T-helper 1 cell (primary cell): Measurements from ENCODE around the gene TMEM198.
A peak's percentile ranks its signal among the peaks of the same experiment; 100 is the strongest.

Experiments used
- DNase-seq, 5 donors: peaks; one replicate each; pipeline ENCODE4 v3.0.0-alpha.2; 2012 to 2020
- total RNA-seq, 4 donors: gene quantifications; one replicate each; lab custom pipeline; 2026; lab: John Stamatoyannopoulos, UW

Gene TMEM198, protein sequence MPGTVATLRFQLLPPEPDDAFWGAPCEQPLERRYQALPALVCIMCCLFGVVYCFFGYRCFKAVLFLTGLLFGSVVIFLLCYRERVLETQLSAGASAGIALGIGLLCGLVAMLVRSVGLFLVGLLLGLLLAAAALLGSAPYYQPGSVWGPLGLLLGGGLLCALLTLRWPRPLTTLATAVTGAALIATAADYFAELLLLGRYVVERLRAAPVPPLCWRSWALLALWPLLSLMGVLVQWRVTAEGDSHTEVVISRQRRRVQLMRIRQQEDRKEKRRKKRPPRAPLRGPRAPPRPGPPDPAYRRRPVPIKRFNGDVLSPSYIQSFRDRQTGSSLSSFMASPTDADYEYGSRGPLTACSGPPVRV
- total RNA-seq, result 0 to 0.77 (median 0.33) reads per million in 4 donors

DNA sequence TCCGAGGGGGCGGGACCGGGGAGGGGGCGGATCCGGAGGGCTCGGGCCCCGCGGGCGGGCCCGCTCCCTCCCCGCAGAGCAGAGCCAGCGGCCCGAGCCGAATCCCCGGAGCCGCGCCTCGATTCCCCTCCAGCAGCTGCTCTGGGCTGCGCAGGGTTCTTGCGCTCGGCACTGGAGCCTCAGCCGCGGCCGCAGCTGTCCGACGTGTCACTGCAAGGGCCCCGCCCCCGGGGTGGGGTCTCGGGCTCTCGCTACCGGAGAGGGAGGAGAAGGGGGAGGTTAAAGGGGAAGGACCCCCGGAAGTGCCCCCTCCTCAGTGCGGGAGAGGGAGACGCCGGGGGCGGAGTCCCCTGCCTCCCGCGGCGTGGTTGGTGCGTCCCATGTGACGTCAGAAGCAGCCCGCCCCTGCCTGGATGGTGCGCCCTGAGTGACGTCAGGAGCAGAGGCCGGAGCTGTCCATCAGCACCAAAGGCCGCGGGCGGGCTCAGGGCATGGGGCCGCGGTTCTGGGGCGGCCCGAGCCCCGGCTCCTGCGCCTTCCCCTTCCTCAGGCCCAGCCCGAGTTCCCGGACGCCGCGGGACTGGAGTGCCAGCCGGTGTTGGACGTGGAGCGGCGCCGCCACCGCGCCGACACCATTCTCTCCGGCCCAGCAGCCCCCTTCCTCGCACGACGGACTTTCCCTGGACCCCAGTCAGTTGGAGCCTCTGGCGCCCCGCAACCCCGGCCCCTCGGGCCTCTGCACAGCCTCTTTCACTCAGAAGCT lies at the start of gene TMEM198, which contains the start of gene CHPF:
Gene TMEM198, plus strand, starts transcription at position 433 of the 763 bp plus-strand sequence. CDS start 700 bp downstream, outside the sequence.
Gene CHPF, minus strand, starts transcription at position 214 of the 763 bp plus-strand sequence. CDS start 271 bp downstream, outside the sequence.
- DNase-seq, result peak; percentile 84 to 95 (median 89)

DNA sequence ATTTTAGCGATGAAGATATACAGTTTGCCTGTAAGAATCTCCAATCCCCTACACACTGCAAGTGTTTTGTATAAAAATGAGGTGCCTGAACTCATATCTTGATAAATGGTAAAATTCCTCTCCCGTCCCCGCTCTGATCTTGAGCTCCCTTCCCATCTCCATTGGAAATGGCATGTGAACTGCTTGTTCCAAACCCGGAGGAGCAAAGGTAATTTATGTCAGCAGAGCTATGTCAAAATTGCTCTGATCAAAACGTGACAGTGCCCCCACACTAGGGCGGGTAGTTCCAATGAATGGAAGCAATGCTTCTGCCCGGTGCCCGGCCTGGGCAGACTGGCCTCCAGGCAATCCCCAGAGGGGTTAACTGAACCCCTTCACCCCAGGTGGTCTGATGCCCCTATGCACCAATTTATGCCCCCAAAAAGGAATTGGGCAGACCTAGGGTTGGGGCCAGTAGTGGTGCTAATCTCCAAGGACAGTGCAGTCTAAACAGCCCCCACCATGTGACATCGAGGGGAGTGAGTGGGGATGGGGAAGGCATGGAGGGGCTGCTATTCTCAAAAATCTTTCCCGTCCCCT lies 48.8 kb upstream of the TMEM198 start:
- DNase-seq, result no peak

DNA sequence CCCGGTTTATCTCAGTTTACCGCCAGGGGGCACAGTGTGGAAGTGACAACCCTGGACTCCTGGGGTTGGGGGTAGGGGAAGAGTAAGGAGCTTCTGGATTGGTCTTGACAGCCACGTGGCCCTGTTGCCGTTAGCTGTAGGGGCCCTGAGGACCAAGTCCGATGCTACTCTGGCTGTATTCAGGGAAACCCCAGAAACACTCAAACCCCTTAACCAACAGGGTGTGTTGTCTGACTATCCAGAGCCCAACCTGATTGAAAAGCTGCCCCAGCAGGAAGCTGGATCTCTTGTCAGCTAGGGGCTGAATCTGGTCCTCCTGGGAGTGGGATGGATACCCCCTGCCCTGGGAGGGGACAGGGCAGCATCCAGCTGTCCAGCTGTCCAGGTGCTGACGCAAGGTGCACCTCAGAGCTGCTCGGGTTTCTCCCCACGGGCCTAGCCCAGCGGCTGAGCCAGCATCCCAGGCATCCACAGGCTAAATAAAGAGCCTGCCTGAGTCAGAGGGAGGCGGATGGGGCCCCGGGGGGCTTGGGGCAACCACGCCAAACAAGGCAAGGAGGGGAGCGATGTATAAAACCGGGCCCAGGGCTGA lies 48.2 kb upstream of the TMEM198 start:
- peak in 3 of 5 donors; percentile 20 to 53 (median 44) for DNase-seq

DNA sequence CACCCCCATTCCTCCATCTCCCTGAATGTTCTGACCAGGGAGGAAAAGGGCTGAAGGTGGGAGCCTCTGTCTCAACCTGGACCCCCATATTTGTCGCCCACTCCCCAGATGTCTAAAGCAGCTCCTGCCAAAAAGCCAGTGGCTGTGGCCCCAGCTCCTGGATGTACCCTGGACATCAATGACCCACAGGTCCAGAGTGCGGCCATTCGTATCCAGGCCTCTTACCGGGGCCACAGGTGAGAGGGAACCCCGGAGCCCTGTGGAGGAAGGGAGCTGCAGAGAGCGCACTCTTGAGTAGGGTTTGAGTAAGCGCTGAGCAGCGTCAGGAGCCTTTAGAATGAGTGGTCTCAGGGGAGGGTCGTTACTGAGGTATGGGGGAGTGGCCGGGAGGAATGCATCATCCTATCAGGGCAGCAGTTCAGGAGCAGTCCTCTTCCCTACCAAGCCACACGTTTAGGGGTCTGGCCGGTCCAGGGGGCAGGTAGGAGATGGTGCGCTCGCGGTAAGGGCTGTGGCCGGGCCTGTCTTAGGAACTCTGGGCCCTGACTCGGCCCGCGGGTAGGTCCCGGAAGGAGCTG lies 47.5 kb upstream of the TMEM198 start:
- DNase-seq, result no peak

DNA sequence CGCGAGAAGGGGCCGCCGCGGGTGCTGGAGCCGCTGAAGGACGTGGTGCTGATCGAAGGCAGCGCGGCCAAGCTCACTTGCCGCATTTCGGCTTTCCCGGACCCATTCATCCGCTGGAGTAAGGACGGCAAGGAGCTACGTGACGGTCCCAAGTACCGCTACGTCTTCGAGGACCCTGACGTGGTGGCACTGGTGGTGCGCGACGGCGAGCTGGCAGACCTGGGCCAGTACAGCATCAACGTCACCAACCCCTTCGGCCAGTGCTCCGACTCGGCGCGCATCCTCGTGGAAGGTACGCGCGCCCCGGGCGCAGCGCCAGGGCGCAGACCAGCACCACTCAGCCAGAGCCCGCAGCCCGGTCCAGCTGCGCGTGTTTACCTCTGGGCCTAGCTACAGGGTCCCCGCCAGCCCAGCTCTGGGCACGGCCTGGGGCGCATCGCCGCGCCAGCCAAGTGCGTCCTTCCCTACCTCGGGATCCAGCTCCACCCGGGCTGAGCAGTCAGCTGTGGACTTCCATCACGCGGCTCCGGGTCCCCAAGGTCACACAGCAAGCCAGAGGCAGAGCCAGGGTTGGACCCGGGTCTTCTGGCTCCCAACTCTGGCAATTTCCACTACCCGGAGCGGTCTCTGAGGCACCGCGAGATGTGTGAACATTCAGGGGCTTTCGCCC lies 46.9 kb upstream of the TMEM198 start:
- DNase-seq, result peak in 1 of 5 donors; percentile 9

DNA sequence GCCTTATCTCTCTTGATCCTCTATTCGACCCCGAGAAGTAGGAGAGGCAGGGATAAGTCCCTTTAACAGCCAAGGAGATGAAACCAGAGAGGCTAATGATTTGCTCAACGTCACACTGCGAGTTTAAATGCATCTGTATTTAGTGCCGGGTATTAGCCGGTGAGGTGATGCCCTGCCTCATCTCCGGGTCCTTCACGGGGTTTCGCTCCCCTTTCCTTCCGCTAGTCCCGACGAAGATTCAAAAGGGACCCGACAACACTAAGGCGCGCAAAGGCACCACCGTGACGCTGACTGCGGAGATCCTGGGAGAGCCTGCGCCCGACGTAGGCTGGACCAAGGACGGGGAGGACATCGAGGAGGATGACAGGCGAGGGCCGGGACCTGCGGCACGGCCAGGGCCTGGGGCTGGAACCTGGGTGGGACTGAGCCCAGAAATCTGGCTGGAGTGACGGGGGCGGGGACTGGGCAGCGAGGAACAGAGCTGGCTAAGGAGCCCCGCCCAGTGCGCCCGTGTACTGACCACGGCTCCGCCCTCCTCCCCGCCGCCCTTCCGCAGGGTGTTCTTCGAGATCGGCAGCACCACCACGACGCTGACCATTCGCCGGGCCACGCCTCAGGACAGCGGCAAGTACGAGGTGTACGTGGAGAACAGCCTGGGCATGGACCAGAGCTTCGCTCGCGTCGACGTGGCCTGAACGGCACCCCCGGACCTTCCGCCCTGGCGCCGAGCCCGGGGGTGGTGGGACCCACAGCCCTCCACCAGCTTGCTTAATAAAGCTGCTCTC lies 46.1 kb upstream of the TMEM198 start:
- DNase-seq, result peak in 3 of 5 donors; percentile 22 to 35 (median 30)

DNA sequence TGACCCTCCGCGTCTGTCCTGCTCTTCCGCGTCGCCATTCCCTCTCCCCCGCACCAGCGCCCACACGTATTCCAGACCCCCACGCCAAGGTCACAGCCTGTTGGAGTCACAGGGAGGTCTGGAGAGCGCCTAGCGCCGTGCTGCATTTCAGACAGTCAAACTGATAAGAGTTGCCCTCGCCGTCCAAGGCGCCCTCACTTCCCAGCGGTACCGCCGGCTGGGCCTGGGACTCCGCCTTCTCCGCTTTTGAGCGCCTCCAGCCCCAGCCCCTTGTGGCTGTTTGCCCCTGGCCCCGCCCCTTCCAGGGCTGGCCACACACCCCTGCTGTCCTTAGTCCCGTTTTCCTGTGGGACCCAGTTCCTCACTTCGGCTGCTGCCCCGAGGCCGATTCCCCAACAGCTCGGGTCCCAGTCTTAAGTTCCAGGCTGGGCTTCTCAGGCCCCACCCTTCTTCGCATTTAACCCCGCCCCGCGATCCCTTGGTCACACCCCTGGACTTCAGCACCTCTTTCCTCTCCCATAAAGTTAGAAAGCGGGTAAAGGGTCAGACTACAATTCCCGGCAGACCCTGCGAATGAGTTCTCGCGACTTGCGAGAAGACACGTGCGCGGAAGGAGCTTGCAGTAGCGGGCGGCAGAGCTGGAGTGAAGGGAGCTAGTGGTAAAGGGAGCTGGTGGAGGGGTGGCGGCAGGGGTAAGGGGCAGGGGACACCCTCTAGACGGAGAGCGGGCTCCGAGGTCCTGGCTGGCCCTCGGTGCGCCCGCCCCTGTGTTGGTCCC lies 45.4 kb upstream of the TMEM198 start, which contains the start of gene GMPPA:
Gene GMPPA, plus strand, starts transcription at position 612 of the 778 bp plus-strand sequence. CDS start 1,085 bp downstream, outside the sequence.
- peak; percentile 79 to 97 (median 86) for DNase-seq

DNA sequence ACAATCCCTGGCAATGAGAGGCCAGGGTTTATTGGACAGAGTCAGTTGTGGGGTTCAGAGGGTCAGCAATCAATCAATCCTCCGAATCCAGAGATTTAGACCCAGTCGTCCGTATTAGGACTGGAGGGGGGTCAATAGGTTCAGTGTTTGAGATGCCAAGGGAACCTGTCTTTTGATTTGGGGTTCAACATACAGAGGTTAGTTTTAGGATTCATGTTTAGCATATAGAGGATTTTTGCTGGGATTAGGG lies 44.8 kb upstream of the TMEM198 start:
- no peak for DNase-seq

DNA sequence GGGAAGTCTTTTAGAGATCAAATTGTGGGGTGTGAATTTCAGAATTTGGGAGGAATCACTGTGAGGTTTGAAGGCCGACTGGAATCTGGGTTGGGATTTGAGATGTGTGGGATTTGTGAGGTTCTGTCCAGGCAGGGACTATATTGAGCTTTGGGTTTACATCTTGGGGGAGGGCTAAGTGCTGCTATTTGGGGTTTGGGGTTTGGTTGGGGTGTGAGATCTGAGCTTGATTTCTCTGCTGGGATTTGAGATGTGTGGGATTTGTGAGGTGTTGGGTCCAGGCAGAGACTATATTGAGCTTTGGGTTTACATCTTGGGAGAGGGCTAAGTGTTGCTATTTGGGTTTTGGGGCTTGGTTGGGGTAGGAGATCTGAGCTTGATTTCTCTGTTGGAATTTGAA lies 44.3 kb upstream of the TMEM198 start:
- no peak for DNase-seq

DNA sequence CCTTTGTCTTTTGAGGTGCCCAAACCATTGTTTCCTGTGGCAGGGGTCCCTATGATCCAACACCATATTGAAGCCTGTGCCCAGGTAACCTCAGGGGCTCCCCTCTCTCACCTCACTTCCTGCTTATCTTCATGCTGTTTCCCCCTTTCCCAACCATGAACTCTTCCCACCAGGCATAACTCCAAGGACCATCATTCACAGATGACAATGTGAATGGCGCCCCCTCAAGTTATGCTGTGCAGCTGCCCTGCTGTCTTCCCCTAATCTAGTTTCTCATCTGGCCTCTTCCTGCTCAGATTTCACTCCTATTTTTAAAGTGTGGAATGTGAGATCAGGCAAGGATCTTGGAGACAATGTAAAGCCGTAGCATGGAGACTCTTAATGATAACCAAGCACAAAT lies 43.7 kb upstream of the TMEM198 start:
- DNase-seq, result no peak

DNA sequence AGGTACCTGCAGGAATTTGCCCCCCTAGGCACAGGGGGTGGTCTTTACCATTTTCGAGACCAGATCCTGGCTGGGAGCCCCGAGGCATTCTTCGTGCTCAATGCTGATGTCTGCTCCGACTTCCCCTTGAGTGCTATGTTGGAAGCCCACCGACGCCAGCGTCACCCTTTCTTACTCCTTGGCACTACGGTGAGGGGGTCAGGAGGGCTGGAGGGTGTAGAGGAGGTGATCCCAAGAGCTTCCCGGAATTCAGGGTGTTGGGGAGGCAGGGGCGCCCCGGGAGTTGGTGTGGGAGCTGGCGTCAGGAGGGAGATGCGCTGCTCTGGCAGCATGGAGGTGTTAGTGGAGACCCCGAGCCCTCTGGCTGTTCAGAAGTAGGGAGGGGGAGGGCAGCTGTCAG lies 42.0 kb upstream of the TMEM198 start:
- DNase-seq, result no peak

DNA sequence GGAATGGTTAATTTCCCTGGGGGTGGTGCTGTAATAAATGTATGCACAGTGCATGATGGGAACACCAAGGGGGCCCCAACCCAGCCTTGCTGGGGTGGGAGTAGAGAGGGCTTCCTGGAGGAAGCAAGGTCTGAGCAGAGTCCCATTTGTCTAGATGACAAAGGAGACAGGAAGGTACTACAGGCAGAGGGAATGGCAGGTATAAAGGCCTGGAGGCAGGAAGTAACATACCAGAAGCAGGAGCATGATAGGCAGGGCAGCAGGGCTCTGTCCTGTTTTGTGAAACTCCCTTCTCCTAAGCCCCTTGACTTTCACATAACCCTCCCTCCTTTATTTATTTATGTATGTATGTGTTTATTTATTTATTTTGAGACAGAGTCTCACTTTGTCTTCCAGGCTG lies 41.2 kb upstream of the TMEM198 start:
- no peak for DNase-seq

DNA sequence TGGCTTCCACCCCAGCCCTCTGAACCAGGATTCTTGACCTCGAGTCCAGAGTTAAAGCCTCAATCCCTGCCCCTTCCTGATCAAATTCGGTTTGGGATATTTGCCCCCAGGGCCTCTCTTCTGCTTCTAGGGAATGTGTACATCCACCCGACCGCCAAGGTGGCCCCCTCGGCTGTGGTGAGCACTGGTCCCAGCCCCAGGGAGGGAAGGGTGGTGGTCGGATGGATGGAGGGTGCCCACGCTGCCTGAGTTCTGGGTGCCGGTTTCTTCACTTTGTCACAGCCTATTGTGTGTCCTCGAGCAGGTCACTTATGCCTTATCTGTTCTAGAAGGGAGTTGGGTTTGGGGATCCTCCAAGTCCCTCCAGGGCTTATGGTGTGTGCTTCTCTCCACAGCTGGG lies 38.2 kb upstream of the TMEM198 start:
- DNase-seq, result no peak

DNA sequence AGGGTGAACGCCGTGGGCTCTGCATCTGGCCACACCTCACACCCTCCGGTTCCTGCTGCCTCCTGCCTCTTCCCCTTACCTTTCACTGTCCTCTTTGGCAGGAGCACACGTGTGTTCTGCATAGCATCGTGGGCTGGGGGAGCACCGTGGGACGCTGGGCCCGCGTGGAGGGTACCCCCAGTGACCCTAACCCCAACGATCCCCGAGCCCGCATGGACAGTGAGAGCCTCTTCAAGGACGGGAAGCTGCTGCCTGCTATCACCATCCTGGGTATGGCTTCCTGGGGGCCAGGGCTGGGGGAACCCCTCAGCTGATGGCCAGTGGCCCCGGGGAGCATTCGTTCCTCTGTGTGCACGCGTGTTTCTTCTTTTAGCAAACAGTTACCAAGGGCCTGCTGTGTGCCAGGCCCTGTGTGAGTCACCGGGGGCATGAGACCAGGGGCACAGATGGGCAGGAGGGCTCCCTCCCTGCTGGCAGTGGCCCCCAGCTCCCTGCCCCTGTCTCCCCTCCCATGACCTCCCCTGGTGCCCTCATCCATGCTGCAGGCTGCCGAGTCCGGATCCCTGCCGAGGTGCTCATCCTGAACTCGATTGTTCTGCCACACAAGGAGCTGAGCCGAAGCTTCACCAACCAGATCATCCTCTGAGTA lies 37.6 kb upstream of the TMEM198 start:
- DNase-seq, result no peak

DNA sequence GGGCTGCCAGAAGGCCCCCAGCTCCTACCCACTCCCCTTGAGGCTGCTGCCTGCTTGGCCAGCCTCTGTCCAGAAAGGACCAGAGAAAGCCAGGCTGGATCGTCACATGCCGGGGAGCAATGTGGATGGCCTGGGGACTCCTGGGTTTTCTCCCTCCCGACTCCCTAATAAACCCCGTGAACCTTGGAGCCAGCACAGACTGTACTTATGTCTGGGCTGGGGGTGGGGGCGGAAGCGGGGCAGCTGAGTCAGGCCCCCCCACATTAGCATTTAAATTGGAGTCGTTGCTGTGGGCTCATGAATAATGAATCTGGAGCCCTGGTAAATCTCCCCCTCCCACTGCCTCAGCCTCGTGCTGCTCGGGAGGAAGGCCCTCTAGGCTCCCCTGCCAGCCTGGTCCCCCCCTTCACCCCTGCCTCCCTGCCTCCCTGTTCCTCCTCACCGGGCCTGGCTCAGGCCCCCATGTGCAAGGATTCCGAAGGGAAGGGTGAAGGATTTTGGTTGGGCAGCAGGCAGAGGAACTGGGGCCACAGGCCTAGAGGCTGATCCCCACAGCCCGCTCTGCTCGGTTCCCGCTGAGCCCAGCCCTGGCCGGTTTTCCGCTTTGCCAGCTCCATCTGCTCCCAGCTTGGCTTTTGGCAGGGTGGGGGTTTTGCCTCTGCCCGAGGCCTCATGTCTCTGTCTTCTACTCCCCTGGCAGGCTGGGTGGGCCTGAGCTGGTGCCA lies 36.9 kb upstream of the TMEM198 start:
- no peak for DNase-seq

DNA sequence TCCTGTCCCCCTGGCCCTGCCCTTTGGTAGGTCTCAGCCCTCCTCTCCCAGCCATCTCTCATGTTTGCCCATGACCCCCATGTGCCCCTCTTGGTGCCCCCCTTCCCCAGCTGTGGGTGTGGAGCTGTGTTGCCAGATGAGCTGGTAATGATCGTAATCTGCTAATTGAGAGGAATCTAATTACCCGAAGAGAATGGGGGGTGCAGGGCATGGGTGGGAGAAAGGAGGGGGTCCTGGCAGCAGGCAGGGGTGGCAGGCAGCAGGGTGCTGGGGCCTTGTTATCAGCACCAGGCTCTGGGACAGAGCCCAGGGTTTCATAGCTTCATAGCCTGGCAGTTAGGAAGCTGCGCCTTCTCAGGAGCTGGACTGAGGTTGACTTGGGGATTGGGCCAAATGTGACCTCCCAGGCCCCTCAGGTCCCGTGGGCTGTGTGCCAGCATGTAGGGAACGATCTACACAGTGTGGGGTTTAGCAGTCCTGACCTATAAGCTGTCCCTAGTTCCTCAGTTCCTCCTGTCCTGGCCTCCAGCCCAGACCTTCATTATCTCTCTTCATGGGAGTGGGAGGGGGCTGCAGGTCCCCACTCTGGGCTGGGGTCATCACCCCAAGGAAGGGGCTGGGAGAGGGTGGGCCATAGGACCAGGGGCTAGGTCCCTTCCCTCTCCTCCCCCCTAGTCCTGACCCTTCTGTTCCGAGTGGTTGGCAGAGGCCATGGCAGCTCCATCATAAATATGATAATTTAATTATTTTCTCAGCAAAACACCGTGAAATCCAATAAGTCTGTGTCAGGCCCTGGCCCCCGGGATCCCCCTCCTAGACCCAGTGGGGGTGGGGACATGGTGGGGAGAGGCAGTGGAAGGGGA lies 36.0 kb upstream of the TMEM198 start:
- DNase-seq, result no peak

DNA sequence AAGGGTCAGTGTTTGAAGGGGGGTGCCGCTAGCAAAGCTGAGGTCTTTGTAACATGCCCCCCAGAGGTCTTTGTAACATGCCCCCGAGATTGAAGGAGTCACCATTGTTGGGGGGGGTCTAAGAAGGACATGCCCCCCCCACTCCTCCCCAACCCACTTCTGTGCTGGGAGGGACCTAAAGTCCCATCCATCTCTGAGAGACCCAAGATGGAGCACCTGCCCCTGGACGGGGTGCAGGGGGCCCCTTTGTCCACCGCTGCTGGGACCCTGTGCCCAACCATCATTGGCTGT lies 35.4 kb upstream of the TMEM198 start:
- DNase-seq, result no peak

DNA sequence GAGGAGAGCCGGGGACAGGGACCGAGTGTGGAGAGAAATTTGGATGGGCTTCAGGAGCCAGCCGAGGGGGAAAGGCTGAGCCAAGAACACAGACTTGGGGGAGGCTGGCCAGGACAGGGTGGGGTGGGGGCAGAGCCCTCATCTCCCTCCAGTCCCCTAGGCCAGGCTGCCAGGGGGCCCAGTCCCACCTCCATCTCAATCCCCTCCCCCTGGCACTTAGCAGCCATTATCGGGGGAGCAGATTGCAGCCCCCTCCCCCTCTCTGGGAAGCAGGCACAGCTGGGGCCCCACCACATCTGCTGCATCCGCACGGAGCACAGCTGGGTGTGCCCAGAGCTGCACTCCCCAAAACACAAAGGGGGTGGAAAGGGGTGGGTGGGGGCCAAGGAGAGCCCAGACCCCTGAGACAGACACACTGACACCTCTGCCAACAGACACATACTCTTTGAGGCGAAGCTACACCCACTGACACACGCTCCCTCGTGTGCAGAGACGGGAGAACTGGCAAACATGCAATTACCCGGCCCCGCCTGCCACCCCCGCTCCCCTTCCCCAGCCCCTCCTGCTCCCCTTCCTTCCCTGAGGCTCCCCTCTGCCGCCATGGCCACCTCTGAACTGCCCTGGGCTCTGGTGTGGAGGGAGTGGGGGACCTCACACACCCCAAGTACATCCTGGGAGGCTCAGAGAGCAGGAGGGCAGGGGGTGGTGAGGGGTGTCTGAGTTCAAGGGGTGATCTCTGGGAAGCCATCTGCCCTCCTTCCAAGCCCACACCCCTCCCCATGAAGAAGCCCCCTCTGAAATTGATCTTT lies 34.7 kb upstream of the TMEM198 start:
- no peak for DNase-seq
